Measurements from ENCODE around the gene PEX11G.

Gene PEX11G

GRCh38 chr19:7524992-7525739, 36.3 kb upstream of the PEX11G start:
- Histone ChIP-seq H3K4me3 (replicated peaks; ENCODE audit: insufficient read depth, low read length) (no peak overlapping the region), H3K27ac (replicated peaks) (no peak overlapping the region), H3K27me3 (ENCODE audit: insufficient read depth, poor library complexity, severe bottlenecking) (no peaks in the 10 kb centered on the region)
- DNase-seq (ENCODE audit: low read depth in 1 of 2, low spot score in 1 of 2): no peak
- TF ChIP-seq SPI1 (IDR thresholded peaks at IDR 0.05; ENCODE audit: borderline replicate concordance, low read depth): no peak
- TF ChIP-seq CTCF (IDR thresholded peaks at IDR 0.05; ENCODE audit: insufficient read depth, low read length): no peak
- no peak for TF ChIP-seq POLR2AphosphoS5 (IDR thresholded peaks at IDR 0.05; ENCODE audit: low read depth)
- TF ChIP-seq REST (IDR thresholded peaks at IDR 0.05; ENCODE audit: insufficient replicate concordance, low read depth): no peak
- TF ChIP-seq GABPA (IDR thresholded peaks at IDR 0.05; ENCODE audit: low read depth): no peak

- Histone ChIP-seq H3K27ac (replicated peaks) (no peak overlapping the region), H3K4me3 (replicated peaks; ENCODE audit: insufficient read depth, low read length) (no peak overlapping the region), H3K27me3 (ENCODE audit: insufficient read depth, poor library complexity, severe bottlenecking) (no peaks in the 10 kb centered on the region)
- TF ChIP-seq SPI1 (IDR thresholded peaks at IDR 0.05; ENCODE audit: borderline replicate concordance, low read depth): no peak
- no peak for DNase-seq (ENCODE audit: low read depth in 1 of 2, low spot score in 1 of 2)
Observed at GRCh38 chr19:7524523-7524922, 35.7 kb upstream of the PEX11G start.

GRCh38 chr19:7522923-7523667, 34.3 kb upstream of the PEX11G start:
- DNase-seq (ENCODE audit: low read depth in 1 of 2, low spot score in 1 of 2): peak in 1 of 2 experiments; percentile 43
- Histone ChIP-seq H3K4me3 (replicated peaks; ENCODE audit: insufficient read depth, low read length) (peak overlapping the region; percentile 65), H3K27me3 (ENCODE audit: insufficient read depth, poor library complexity, severe bottlenecking) (no peaks in the 10 kb centered on the region), H3K27ac (replicated peaks) (no peak overlapping the region)
- TF ChIP-seq POLR2AphosphoS5 (IDR thresholded peaks at IDR 0.05; ENCODE audit: low read depth) (no peak), CTCF (IDR thresholded peaks at IDR 0.05; ENCODE audit: insufficient read depth, low read length) (no peak)

- Histone ChIP-seq H3K4me3 (replicated peaks; ENCODE audit: insufficient read depth, low read length) (peak within 1 kb of the TSS; percentile 65), H3K27ac (replicated peaks) (peak within 1 kb of the TSS; percentile 0; the same call in 1 of the 2 replicates), H3K27me3 (ENCODE audit: insufficient read depth, poor library complexity, severe bottlenecking) (peaks cover 5% of the 10 kb centered on the region)
- peak; percentile 93 to 98 for DNase-seq (ENCODE audit: low read depth in 1 of 2, low spot score in 1 of 2)
- TF ChIP-seq CTCF (IDR thresholded peaks at IDR 0.05; ENCODE audit: insufficient read depth, low read length): no peak
- peak; percentile 70; the same call in 1 of the 2 replicates for TF ChIP-seq SPI1 (IDR thresholded peaks at IDR 0.05; ENCODE audit: borderline replicate concordance, low read depth)
- TF ChIP-seq POLR2AphosphoS5 (IDR thresholded peaks at IDR 0.05; ENCODE audit: low read depth): peak; percentile 58; the same call in 1 of the 2 replicates
- TF ChIP-seq REST (IDR thresholded peaks at IDR 0.05; ENCODE audit: insufficient replicate concordance, low read depth): no peak
- TF ChIP-seq GABPA (IDR thresholded peaks at IDR 0.05; ENCODE audit: low read depth): no peak
Observed at GRCh38 chr19:7522072-7522922, 33.5 kb upstream of the PEX11G start, which contains the start of gene MCOLN1. Gene MCOLN1, plus strand, starts transcription at chr19:7522624. Its CDS starts 127 bp downstream, at chr19:7522751.
